Lung (tissue), 12 donors: Measurements from ENCODE around the gene DDX1. TPM values are rescaled to one million over a fixed set of nuclear protein-coding genes. Genes with fewer than 3 reads are reported as not detected.
"Not testable (repeated sequence)": the region's sequence is repeated elsewhere in the genome, so short reads cannot be mapped to it uniquely, and the experiment has no call there.

Experiments
- ATAC-seq: fragments of 200-7000 bp; cut with Tn5 transposase; one replicate; pipeline ENCODE4 v1.9.1; 2020; ENCODE audit warnings: moderate number of reproducible peaks; ENCODE audit not compliant: insufficient read depth, low FRiP score
- DNase-seq, 3 donors: peaks; one replicate each; pipeline ENCODE4 v3.0.0-alpha.2; 2013 to 2017
- H3K27ac ChIP-seq, 2 donors: one replicate each; pipeline ENCODE4 v1.5.1; 2013; ENCODE audit warnings: mild to moderate bottlenecking in 2 of 2, moderate library complexity in 2 of 2, control low read depth in 1 of 2, inconsistent platforms in 1 of 2, low read depth in 1 of 2, low read length in 1 of 2
- H3K27me3 ChIP-seq, 3 donors: one replicate each; pipeline ENCODE4 v1.5.1; 2013; ENCODE audit warnings: low read length in 2 of 3; ENCODE audit not compliant: control insufficient read depth in 3 of 3, insufficient read depth in 3 of 3
- H3K36me3 ChIP-seq, 4 donors: one replicate each; pipeline ENCODE4 v1.5.1; 2013; ENCODE audit warnings: low read length in 4 of 4, mild to moderate bottlenecking in 1 of 4, moderate library complexity in 1 of 4; ENCODE audit not compliant: control insufficient read depth in 4 of 4, insufficient read depth in 4 of 4
- H3K4me1 ChIP-seq, 5 donors: one replicate each; pipeline ENCODE4 v1.5.1; 2013; ENCODE audit warnings: low read length in 5 of 5, mild to moderate bottlenecking in 2 of 5, moderate library complexity in 1 of 5; ENCODE audit not compliant: control insufficient read depth in 5 of 5, insufficient read depth in 5 of 5
- H3K4me3 ChIP-seq: one replicate; pipeline ENCODE4 v1.5.1; 2013; ENCODE audit warnings: mild to moderate bottlenecking, control low read depth, moderate library complexity
- H3K9ac ChIP-seq, 2 donors: one replicate each; pipeline ENCODE4 v1.5.1; 2013; ENCODE audit warnings: low read length in 2 of 2, control low read depth in 1 of 2; ENCODE audit not compliant: insufficient read depth in 1 of 2
- H3K9me3 ChIP-seq, 4 donors: one replicate each; pipeline ENCODE4 v1.5.1; 2013; ENCODE audit warnings: low read length in 3 of 4, mild to moderate bottlenecking in 1 of 4, moderate library complexity in 1 of 4; ENCODE audit not compliant: control insufficient read depth in 4 of 4, insufficient read depth in 3 of 4
- WGBS, 2 donors: extraction: QIAGEN DNeasy Blood & Tissue Kit; methylation state at CpG; one replicate each; pipeline ENCODE4 v1.1.7; 2013; 5-methylcytosine and 5-hydroxymethylcytosine counted together
- polyA plus RNA-seq, 2 donors: library from polyadenylated mRNA; stranded (reverse); fragments of 200-250 nt; gene quantifications; one replicate each; pipeline ENCODE4 v1.2.1, GENCODE V29; 2013
- total RNA-seq, 2 donors: library from RNA; depleted of rRNA in 1 of 2; stranded (reverse); fragments of >200 nt in 1 of 2; gene quantifications; one replicate each; pipeline ENCODE4 v1.2.1, GENCODE V29; 2014 to 2021
- TF ChIP-seq, protein P1 (sequence below): IDR thresholded peaks from 2 replicates; pipeline ENCODE4 v1.5.1; 2012; ENCODE audit warnings: mild to moderate bottlenecking; ENCODE audit errors: control extremely low read depth, extremely low read depth
- donor health status: control.
- donor health status: control.
- donor health status: Bipolar disorder and iron deficiency.
- donor health status: healthy.
- donor health status: DM: yes; HTN: yes; CAD: no.

DDX1 gene
- total and polyA plus RNA-seq, 4 donors = 53.7 to 85.2 (median 60.5) TPM

DNA sequence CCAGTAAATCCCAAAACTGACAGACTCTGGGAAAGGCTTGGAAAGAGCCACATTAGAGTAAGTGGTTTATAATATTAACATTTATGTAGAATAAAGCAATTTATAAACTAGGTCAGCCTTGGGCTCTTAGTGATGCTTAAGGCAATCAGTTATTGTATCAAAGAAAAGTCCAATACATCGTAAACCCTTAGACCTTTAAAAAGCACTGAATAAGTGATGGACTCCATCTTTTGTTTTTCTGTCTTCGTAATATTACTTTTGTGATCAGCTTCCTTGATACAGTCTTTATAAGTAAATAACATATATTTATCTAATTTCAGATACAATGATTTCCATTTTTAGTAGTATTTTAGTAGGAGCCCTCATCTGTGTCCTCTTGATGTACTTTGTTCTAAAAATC is 28.7 kb downstream of the DDX1 start:
- TF ChIP-seq, protein P1, sequence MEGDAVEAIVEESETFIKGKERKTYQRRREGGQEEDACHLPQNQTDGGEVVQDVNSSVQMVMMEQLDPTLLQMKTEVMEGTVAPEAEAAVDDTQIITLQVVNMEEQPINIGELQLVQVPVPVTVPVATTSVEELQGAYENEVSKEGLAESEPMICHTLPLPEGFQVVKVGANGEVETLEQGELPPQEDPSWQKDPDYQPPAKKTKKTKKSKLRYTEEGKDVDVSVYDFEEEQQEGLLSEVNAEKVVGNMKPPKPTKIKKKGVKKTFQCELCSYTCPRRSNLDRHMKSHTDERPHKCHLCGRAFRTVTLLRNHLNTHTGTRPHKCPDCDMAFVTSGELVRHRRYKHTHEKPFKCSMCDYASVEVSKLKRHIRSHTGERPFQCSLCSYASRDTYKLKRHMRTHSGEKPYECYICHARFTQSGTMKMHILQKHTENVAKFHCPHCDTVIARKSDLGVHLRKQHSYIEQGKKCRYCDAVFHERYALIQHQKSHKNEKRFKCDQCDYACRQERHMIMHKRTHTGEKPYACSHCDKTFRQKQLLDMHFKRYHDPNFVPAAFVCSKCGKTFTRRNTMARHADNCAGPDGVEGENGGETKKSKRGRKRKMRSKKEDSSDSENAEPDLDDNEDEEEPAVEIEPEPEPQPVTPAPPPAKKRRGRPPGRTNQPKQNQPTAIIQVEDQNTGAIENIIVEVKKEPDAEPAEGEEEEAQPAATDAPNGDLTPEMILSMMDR = no peak
- ATAC-seq (no peak), DNase-seq (no peak)
- Histone ChIP-seq H3K27me3 (no peaks in the 10 kb centered on the region), H3K9ac (no peak overlapping the region), H3K4me1 (no peaks in the 10 kb centered on the region), H3K9me3 (no peaks in the 10 kb centered on the region), H3K4me3 (no peak overlapping the region), H3K36me3 (peaks cover 17 to 45% (median 29%) of the 10 kb centered on the region in 4 donors), H3K27ac (no peak overlapping the region)
- 99% methylated on average over 2 of the region's 2 CpGs for WGBS, 2 donors

DNA sequence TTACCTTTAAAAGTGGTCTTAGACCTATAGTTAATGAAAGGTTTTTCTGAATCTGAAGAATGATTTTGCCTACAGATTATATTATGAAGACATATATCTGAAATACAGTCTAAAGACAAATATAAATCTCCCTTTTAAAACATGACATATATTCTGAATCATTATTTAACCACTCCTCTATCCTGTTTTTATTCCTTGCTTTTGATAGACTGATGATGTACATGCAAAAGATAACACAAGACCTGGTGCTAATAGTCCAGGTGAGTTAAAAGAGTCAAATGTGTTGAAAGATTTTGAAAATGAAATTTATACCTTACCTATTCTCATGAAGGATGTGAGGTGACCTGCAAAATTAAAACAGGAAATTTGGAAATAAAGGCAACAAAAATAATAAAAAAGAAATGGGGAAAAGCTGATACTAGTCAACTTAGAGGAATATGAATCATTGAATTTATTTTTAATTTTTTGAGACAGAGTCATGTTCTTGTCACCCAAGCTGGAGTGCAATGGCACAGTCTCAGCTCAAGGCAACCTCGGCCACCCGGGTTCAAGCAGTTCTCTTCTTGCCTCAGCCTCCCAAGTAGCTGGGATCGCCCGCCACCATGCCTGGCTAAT is 29.3 kb downstream of the DDX1 start:
- 98 to 100% methylated on average over 4 of the region's 4 CpGs for WGBS, 2 donors
- ATAC-seq (no peak), DNase-seq (no peak)
- Histone ChIP-seq H3K27me3 (no peaks in the 10 kb centered on the region), H3K9me3 (no peaks in the 10 kb centered on the region), H3K4me1 (no peaks in the 10 kb centered on the region), H3K36me3 (peaks cover 17 to 45% (median 30%) of the 10 kb centered on the region in 4 donors), H3K9ac (no peak overlapping the region), H3K4me3 (no peak overlapping the region), H3K27ac (no peak overlapping the region)
- TF ChIP-seq, protein P1 = no peak

DNA sequence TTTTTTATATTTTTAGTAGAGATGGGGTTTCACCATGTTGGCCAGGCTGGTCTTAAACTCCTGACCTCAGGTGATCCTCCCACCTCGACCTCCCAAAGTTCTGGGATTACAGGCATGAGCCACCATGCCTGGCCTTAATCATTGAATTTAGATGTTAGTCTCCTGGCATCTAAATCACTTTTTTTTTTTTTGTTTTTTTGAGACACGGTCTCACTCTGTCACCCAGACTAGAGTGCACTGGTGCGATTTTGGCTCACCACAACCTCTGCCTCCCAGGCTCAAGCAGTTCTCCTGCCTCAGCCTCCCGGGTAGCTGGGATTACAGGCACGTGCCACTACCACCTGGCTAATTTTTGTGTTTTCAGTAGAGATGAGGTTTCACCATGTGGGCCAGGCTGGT is 29.8 kb downstream of the DDX1 start:
- not testable (repeated sequence) for H3K4me3 ChIP-seq, DNase-seq, H3K9ac ChIP-seq, H3K27ac ChIP-seq, ATAC-seq, H3K9me3 ChIP-seq, H3K4me1 ChIP-seq, H3K27me3 ChIP-seq
- H3K36me3 ChIP-seq = peaks cover 17 to 44% (median 30%) of the 10 kb centered on the region in 4 donors
- 96 to 99% methylated on average over 5 of the region's 5 CpGs for WGBS, 2 donors

DNA sequence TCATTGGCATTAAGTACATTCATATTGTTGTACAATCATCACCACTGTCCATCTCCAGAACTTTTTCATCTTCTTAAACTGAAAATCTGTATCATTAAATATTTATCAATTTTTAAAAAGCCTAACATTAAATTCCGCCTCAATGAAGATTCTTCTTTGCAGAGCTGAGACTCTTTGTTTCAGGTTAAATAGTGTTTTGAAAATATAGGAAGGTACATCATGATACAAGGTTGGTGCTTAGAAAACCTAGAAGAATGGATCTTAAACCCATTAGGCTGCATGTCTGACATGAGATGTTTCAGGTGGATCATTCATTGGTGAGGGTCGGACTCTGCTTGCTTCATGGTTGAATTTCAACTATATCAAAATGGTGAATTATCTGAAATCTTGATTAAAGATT is 30.5 kb downstream of the DDX1 start:
- Histone ChIP-seq H3K27me3 (no peaks in the 10 kb centered on the region), H3K27ac (no peak overlapping the region), H3K9ac (no peak overlapping the region), H3K36me3 (peaks cover 17 to 45% (median 34%) of the 10 kb centered on the region in 4 donors), H3K9me3 (no peaks in the 10 kb centered on the region), H3K4me3 (no peak overlapping the region), H3K4me1 (no peaks in the 10 kb centered on the region)
- DNase-seq (no peak), ATAC-seq (no peak)
- TF ChIP-seq, protein P1 = no peak
- 95 to 97% methylated on average over 2 of the region's 2 CpGs for WGBS, 2 donors
